HG03520 (cell line): ENCODE results near the gene NR2C1.
"Not testable (repeated sequence)": the region's sequence is repeated elsewhere in the genome, so short reads cannot be mapped to it uniquely, and the experiment has no call there.

ENCODE experiments used
- ATAC-seq: cut with Tn5 transposase; IDR thresholded peaks from one replicate; pipeline ENCODE4 v1.9.1; 2021; ENCODE audit warnings: mild to moderate bottlenecking, moderate library complexity; ENCODE audit not compliant: unreplicated experiment

NR2C1 gene

DNA sequence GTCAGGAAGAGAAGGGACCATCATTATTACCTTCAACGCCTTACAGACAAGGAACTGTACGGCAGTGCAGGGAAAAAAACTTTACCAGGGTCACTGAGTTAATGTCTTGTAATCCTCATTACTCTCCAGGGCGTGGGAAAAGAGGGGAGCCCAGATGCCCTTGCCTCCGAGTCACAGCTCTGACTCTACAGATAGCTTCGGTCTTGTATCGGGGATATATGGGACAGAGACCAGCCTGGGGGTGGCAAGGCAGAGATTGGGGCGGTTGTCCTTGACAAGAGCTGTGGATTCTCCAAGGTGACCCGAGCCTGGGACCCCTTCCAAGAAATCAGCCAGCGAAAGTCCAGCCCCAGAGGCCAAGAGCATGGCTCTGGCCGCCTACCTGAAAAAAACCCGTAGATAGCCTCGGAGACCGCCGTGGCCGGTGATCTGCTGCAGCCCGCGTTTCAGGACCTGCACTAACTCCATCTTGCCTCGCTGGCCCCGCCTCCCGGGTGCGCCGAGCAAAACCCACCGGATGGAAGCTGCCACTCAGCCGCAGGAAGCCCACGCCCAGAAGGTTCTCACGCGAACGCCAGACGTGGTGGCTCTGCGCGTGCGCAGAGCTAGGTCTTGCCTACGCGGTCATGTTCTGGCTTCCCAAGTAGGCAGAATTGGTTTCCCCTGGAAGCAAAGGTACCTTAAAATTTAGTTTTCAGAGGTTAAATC lies 70.1 kb downstream of the NR2C1 start, which contains the start of gene NDUFA12:
Gene NDUFA12, minus strand, starts transcription at position 485 of the 708 bp plus-strand sequence. Its CDS starts 17 bp downstream, at position 468.
- ATAC-seq, result peak; percentile 98

GRCh38 chr12:95002754-95003153 lies 70.7 kb downstream of the NR2C1 start:
- ATAC-seq, result no peak

DNA sequence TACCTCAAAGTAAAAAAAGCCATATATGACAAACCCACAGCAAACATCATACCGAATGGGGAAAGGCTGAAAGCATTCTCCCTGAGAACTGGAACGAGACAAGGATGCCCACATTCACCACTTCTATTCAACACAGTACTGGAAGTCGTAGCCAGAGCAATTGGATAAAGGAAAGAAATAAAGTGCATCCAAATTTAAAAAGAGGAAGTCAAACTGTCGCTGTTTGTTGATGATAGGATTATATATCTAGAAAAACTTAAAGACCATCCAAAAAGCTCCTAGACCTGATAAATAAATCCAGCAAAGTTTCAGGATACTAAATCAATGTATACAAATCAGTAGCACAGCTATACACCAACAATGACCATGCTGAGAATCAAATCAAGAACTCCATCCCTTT lies 75.1 kb downstream of the NR2C1 start:
- ATAC-seq, result no peak

- ATAC-seq, result no peak
Measured at GRCh38 chr12:94997726-94998125, 75.7 kb downstream of the NR2C1 start.

DNA sequence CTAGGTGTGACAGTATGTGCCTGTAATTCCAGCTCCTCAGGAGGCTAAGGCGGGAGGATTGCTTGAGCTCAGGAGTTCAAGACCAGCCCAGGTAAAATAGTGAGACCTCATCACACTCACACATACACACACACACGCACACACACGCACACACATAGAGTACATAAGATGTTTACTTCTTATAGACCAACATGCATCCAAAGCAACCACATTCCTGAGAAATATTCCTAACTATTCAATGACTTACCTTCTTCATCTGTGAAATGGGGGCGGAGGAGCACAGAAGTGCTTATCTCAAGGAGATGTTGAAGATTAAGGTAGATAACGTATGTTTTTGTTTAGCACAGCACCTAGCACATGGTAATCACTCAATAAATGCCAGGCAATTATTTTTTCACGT lies 76.4 kb downstream of the NR2C1 start:
- no peak for ATAC-seq

DNA sequence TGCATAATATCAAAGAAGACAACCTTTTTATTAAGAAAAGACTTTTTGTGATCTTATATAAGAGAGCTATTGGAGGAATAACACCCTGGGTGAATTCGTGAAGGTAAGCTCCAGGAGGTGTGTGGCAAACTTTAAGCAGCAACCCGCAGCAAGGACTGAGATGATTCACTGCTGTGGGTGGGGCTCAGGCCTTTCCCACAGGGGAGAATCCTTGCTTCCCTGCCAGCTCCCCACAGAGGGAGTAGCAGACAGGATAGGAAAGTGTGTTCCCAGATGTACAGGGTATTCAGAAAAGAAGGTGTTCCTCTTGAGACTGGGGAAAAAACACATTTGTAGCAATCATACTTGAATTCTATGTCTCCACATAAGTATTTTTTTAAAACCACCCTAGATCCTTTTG lies 79.1 kb downstream of the NR2C1 start:
- no peak for ATAC-seq

DNA sequence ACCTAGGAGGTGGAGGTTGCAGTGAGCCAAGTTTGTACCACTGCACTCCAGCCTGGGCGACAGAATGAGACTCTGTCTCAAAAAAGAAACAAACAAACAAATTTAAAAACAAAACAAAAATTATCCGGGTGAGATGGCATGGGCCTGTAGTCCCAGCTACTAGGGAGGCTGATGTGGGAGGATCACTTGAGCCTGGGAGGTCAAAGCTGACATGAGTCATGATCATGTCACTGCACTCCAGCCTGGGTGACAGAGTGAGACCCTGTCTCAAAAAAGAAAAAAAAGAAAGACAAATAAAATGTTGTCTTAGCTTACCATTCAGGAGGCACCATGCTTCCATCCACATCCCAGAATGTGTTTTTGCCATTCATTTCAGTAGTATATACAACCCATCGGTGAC lies 79.6 kb downstream of the NR2C1 start:
- ATAC-seq, result not testable (repeated sequence)

DNA sequence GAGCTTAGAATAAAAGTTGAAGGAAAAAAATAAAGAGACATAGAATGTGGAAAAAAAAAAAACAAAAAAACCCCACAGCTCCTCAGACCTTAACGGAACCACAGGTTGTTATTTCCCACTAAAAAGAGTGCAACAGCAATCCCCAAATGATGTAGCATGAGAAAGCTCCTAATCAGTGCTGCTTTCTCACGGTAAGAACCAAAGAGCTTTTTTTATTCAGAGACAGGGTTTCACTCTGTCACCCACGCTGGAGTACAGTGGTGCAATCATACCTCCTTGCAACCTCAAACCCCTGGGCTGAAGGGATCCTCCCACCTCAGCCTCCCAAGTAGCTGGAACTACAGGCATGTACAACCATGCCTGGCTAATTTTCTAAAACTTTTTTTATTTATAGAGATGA lies 83.2 kb downstream of the NR2C1 start:
- ATAC-seq, result no peak

- ATAC-seq, result no peak
Measured at GRCh38 chr12:94988471-94988870, 84.9 kb downstream of the NR2C1 start.

DNA sequence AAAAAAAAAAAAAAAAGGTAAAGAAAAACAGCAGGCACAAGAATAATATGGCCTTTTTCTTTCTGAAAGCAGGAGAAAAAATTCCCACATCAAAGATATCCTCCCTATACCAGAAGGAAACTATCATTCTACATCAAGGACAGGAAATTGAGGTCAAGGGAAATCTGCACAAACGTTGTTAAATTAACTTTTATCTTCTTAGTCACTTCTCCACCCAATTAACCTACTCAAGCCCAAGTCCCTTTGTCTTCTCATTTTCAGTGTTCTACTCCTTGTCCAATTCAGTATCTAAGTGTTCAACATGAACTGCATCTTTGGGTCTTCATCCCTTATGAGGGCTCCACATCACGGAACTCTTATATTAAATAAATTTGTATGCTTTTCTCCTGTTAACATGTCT lies 85.6 kb downstream of the NR2C1 start:
- ATAC-seq, result no peak

GRCh38 chr12:94987076-94987669 lies 86.2 kb downstream of the NR2C1 start:
- ATAC-seq, result no peak

DNA sequence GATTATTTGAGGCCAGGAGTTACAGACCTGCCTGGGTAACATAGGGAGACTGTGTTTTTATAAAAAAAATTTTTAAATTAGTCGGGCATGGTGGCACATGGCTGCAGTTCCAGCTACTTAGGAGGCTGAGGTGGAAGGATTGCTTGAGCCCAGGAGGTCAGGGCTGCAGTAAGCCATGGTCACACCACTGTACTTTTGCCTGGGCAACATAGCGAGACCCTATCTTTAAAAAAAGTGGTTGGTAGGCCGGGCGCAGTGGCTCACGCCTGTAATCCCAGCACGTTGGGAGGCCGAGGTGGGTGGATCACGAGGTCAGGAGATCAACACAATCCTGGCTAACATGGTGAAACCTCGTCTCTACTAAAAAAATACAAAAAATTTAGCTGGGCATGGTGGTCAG lies 88.3 kb downstream of the NR2C1 start:
- ATAC-seq, result not testable (repeated sequence)

DNA sequence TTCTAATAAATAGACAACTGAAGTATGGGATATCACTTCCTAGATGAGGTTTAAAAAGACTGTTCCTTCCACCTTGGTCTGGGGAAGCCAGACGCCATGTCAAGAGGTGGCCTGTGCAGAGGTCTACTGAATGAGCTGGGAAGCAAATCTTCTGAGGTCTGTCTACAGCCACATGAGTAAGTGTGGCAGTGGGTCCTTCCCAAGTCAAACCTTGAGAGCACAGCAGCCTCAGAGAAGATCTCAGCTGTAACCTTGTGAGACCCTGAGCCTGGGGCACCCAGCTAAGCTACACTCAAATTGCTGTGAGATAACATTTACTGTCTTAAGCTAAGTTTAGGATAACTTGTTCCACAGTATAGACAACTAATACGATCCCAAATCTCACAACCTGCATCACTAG lies 90.1 kb downstream of the NR2C1 start:
- ATAC-seq, result no peak

GRCh38 chr12:94982456-94982855 lies 91.0 kb downstream of the NR2C1 start:
- ATAC-seq, result no peak

GRCh38 chr12:94980577-94980976 lies 92.8 kb downstream of the NR2C1 start:
- ATAC-seq, result no peak

DNA sequence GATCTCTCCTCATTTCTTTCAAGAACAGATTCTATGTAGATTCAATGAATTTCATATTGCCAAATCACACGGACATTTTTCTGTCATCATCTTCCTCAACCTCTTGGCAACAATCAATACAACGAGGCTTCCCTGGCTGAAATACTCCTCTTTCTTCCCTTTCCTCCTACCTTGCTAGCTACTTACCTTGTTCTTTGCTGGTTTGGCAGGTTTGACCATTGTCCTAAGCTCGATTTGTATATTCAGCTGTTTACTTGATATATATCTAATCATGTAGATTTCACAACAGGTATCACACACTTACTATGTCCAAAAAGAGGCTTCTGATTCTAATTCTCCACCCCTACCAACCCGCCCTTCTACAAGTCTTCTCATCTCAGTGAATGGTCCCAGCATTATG lies 93.5 kb downstream of the NR2C1 start:
- ATAC-seq, result no peak

- ATAC-seq, result no peak
Measured at GRCh38 chr12:94977766-94978468, 95.5 kb downstream of the NR2C1 start.

DNA sequence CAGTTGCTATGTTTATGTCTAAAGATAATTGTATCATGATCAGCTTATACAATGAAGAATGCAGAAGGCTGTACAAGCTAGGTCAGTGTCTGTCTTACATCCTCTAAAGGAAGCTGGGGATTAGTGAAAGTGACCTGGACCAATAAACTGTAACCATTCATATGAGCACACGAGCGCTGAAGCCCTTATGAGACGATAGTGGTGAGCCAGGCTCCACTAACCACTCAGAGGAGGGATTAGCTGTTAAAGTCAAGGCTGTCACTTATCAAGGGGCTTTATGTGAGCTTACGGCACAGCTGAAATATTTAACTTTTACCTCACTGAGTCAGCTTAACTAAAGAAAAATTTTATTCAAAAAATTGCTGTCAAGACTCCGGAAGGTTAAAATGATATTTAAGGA lies 100.2 kb downstream of the NR2C1 start:
- ATAC-seq, result no peak

- ATAC-seq, result no peak
Measured at GRCh38 chr12:94972795-94973194, 100.6 kb downstream of the NR2C1 start.

DNA sequence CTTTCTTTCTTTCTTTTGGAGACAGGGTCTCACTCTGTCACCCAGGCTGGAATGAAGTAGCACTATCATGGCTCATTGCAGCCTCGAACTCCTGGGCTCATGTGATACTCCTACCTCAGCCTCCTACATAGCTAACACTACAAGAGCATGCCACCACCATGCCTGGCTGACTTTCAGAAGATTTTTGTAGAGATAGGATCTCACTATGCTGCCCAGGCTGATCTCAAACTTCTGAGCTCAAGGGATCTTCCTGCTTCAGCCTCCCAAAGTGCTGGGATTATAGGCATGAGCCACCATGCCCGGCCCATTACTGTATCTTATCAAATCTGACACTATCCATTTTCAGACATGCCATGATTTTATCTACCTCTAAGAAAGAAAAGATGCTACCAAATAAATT lies 101.5 kb downstream of the NR2C1 start:
- ATAC-seq, result no peak

DNA sequence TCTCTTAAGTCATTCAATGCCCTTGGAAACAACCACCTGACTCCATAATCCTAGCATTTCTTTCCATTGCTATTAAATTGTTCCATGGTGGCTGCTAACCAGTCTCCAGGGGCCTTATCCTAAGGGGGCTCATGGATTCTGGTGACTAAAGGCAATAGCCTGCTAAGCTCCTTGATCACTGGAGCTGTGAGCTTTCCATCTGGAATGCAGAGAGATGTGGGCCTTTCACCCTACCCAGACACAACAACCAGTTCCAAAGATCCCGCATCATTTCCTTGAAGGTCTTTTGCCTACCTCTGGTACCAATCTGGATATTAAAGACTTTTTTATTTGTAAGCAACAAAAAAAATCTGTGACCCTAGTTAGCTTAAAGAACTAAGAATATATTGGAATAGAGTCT lies 102.9 kb downstream of the NR2C1 start:
- ATAC-seq, result no peak
